Measurements from ENCODE around the gene CARMIL1. TPM values are rescaled to one million over a fixed set of nuclear protein-coding genes. Genes with fewer than 3 reads are reported as not detected.

CARMIL1 gene
- total and polyA plus RNA-seq, 10 donors = 3.7 to 34.8 (median 9.3) TPM

GRCh38 chr6:25579391-25579883, 300.3 kb downstream of the CARMIL1 start:
- H3K4me1 ChIP-seq = peaks cover 0 to 10% (median 2%) of the 10 kb centered on the region in 6 donors
- intact Hi-C loops (cut with DNase I; ENCODE audit: low total_unique reads) = no loop called here
- WGBS, 5 donors = 85 to 98% (median 96%) methylated on average over 2 of the region's 2 CpGs
- H3K36me3 ChIP-seq = peaks cover 0 to 23% (median 0%) of the 10 kb centered on the region in 6 donors
- TF ChIP-seq POLR2AphosphoS5 (IDR thresholded peaks at IDR 0.05) (no peak), POLR2A (IDR thresholded peaks at IDR 0.05) (no peak)
- TF ChIP-seq, protein P1, sequence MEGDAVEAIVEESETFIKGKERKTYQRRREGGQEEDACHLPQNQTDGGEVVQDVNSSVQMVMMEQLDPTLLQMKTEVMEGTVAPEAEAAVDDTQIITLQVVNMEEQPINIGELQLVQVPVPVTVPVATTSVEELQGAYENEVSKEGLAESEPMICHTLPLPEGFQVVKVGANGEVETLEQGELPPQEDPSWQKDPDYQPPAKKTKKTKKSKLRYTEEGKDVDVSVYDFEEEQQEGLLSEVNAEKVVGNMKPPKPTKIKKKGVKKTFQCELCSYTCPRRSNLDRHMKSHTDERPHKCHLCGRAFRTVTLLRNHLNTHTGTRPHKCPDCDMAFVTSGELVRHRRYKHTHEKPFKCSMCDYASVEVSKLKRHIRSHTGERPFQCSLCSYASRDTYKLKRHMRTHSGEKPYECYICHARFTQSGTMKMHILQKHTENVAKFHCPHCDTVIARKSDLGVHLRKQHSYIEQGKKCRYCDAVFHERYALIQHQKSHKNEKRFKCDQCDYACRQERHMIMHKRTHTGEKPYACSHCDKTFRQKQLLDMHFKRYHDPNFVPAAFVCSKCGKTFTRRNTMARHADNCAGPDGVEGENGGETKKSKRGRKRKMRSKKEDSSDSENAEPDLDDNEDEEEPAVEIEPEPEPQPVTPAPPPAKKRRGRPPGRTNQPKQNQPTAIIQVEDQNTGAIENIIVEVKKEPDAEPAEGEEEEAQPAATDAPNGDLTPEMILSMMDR (IDR thresholded peaks at IDR 0.05 in 8 of 11, conservative IDR thresholded peaks at IDR 0.05 in 3 of 11) = no peak
- H3K27ac ChIP-seq = no peak overlapping the region
- no peaks in the 10 kb centered on the region for H3K9me3 ChIP-seq
- no peak overlapping the region for H3K4me3 ChIP-seq
- DNase-seq = no peak
- H3K27me3 ChIP-seq (replicated peaks in 1 of 7) = no peaks in the 10 kb centered on the region

DNA sequence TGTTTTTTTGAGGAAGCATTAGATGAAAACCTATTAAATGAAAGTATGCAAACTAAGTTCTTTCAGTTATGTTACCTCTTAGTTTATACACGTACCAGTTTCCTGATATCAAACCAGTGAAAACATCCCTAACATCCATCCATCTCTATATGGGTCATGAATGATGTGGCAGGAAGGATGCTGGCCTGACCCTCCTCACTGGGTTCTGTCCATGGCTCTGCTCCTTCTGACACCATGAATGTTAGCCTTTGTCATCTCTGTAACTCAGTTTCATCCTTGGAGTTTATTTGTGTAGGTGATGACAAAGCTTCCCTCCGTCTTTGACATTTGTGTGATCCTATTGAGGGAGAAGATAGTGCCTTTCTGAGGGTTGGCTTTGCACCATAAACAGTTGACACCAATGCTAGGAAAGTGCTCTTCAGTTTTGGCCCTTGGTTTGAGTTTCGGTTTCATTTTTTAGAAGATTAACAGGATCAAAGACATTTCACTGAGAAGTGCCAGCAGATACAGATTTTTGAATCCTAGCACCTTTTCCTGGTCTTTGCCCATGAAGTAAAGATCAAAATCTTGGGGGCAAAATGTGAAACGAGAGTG, 300.8 kb downstream of the CARMIL1 start:
- intact Hi-C loops (cut with DNase I; ENCODE audit: low total_unique reads) = no loop called here
- Histone ChIP-seq H3K36me3 (peaks cover 0 to 28% (median 0%) of the 10 kb centered on the region in 6 donors), H3K9me3 (no peaks in the 10 kb centered on the region), H3K27ac (no peak overlapping the region), H3K4me1 (peaks cover 0 to 10% (median 2%) of the 10 kb centered on the region in 6 donors), H3K27me3 (replicated peaks in 1 of 7) (no peaks in the 10 kb centered on the region), H3K4me3 (no peak overlapping the region)
- DNase-seq = no peak
- TF ChIP-seq POLR2A (IDR thresholded peaks at IDR 0.05) = no peak
- TF ChIP-seq, protein P1 (IDR thresholded peaks at IDR 0.05 in 8 of 11, conservative IDR thresholded peaks at IDR 0.05 in 3 of 11) = no peak
- TF ChIP-seq POLR2AphosphoS5 (IDR thresholded peaks at IDR 0.05) = no peak
- WGBS, 5 donors = 63 to 73% (median 66%) methylated on average over 4 of the region's 4 CpGs

DNA sequence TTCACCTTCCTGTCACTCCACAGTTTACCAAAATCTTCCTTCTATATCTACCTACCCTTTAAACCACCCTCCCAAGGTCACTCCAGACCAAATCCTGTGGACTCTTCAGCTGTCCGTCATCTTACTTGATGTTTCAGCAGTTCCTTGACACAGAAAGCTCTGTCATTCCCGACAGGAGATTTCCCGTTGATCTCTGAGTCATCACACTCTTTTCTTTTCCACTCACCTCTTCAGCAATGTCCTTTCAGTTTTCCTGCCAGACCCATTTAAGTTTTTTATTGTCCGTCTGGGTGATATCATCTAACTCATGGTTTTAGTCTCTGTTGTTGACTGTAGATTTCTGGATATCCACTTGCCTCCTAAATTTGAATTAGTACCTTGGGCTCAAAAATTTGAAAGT, 302.9 kb downstream of the CARMIL1 start:
- H3K27ac ChIP-seq = no peak overlapping the region
- 71 to 85% (median 78%) methylated on average over 4 of the region's 4 CpGs for WGBS, 5 donors
- intact Hi-C loops (cut with DNase I; ENCODE audit: low total_unique reads) = no loop called here
- TF ChIP-seq, protein P1 (IDR thresholded peaks at IDR 0.05 in 8 of 11, conservative IDR thresholded peaks at IDR 0.05 in 3 of 11) = no peak
- TF ChIP-seq POLR2AphosphoS5 (IDR thresholded peaks at IDR 0.05) (no peak), POLR2A (IDR thresholded peaks at IDR 0.05) (no peak)
- H3K4me3 ChIP-seq = no peak overlapping the region
- no peaks in the 10 kb centered on the region for H3K9me3 ChIP-seq
- DNase-seq = no peak
- no peaks in the 10 kb centered on the region for H3K27me3 ChIP-seq (replicated peaks in 1 of 7)
- H3K4me1 ChIP-seq = peaks cover 0 to 10% (median 2%) of the 10 kb centered on the region in 6 donors
- peaks cover 0 to 30% (median 2%) of the 10 kb centered on the region in 6 donors for H3K36me3 ChIP-seq

DNA sequence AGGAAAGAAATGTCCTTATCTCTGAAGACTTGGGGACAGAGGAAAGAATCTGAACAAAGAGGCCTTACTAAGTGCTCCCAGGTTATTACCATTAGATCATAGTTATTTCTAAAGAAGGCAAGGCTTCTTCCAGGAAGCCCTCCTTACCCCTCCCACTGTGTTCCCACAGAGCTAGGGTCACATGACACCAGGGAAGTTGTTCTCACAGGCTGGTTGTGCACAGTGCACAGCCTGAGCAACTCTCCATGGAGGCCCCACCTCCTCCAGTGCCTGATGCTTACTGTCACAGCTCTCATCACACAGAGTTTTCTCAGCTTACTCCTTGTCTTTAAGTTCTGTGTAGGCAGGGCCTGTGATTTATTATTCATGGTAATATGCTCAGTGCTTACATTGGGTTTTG, 303.9 kb downstream of the CARMIL1 start:
- Histone ChIP-seq H3K36me3 (peaks cover 0 to 31% (median 2%) of the 10 kb centered on the region in 6 donors), H3K4me3 (no peak overlapping the region), H3K27ac (no peak overlapping the region), H3K4me1 (peaks cover 0 to 10% (median 2%) of the 10 kb centered on the region in 6 donors), H3K27me3 (replicated peaks in 1 of 7) (no peaks in the 10 kb centered on the region), H3K9me3 (no peaks in the 10 kb centered on the region)
- DNase-seq = no peak
- TF ChIP-seq POLR2AphosphoS5 (IDR thresholded peaks at IDR 0.05) = no peak
- TF ChIP-seq, protein P1 (IDR thresholded peaks at IDR 0.05 in 8 of 11, conservative IDR thresholded peaks at IDR 0.05 in 3 of 11) = no peak
- TF ChIP-seq POLR2A (IDR thresholded peaks at IDR 0.05) = no peak
- intact Hi-C loops (cut with DNase I; ENCODE audit: low total_unique reads) = no loop called here

All from spleen (tissue), 11 donors.